HG02870 (cell line): ENCODE data around the gene UBASH3A.

Experiments used
- ATAC-seq: cut with Tn5 transposase; IDR thresholded peaks from one replicate; pipeline ENCODE4 v1.9.1; 2021; ENCODE audit warnings: mild to moderate bottlenecking, moderate library complexity; ENCODE audit not compliant: unreplicated experiment

The UBASH3A gene

DNA sequence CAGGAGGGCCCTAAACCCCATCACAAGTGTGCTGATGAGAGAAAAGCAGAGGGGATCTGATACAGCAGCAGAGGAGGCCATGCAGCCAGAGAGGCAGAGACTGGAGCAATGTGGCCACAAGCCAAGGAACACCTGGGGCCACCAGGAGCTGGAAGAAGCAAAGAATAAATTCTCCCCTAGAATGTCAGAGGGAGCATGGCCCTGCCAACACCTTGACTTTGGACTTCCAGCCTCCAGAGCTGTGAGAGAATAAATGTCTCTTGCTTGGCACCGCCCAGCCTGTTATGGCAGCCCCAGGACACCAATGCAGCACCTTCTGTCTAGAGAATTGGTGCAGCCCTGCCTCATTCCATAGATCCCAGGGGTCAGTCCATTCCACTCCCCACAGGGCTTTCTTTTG lies 25.3 kb downstream of the UBASH3A start:
- no peak for ATAC-seq

GRCh38 chr21:42429856-42430255 lies 26.2 kb downstream of the UBASH3A start:
- ATAC-seq, result no peak

GRCh38 chr21:42430521-42430920 lies 26.8 kb downstream of the UBASH3A start:
- ATAC-seq, result no peak

GRCh38 chr21:42431196-42431595 lies 27.5 kb downstream of the UBASH3A start:
- no peak for ATAC-seq

DNA sequence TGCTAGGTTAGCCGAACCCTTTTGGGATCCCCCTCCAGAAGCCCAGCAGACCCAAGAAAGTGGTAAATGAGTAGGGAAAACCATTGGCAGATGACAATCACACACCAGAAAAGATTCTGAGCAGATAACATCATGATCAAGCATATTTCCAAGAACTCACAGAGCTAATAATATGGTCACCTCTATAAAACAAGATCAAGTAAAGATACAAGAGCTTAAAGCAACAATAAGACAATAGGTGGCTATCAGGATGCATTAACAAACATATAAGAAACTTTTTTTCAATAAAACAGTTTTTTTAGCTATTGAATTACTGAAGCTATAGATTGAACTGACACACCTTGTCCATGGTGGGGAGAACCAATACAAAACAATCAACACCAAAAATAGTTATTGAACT lies 29.0 kb downstream of the UBASH3A start:
- ATAC-seq, result no peak

- no peak for ATAC-seq
Measured at GRCh38 chr21:42433946-42434551, 30.3 kb downstream of the UBASH3A start.

DNA sequence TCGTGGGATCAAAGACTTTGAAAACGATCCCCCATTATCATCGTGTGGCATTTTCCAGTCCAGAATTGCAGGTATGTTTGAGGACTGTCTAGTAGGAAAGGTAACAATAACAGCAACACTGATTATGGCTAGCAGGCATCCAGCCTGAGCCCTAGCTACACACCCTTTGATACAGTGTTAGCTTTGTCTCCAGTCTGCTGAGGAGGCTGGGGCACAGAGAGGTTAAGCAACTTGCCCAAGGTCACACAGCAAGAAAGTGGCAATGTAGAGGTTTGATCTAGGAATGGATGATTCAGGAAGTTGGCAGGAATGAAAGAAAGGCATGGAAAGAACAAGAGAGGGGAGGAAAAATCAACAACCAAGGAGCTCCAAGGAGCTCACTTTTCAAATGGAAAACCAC lies 31.2 kb downstream of the UBASH3A start:
- no peak for ATAC-seq

DNA sequence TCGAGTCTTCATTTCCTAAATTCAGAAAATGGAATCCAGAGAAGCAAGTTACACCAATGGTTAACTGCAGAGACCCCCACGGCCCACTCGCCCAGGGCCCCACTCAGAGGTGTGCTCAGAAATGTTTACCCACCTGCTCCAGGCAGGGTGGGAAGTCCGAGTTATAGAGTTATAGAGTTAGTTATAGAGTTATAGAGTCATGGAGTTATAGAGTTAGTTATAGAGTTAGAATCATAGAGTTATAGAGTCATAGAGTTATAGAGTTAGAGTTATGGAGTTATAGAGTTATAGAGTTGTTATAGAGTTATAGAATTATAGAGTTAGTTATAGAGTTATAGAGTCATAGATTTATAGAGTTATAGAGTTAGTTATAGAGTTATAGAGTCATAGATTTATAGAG lies 31.7 kb downstream of the UBASH3A start:
- ATAC-seq, result no peak

DNA sequence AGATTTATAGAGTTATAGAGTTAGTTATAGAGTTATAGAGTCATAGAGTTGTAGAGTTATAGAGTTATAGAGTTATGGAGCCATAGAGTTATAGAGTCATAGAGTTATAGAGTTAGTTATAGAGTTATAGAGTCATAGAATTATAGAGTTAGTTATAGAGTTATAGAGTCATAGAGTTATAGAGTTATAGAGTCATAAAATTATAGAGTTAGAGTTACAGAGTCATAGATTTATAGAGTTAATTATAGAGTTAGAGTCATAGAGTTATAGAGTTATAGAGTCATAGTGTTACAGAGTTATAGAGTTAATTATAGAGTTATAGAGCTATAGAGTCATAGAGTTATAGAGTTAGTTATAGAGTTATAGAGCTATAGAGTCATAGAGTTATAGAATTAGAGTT lies 32.1 kb downstream of the UBASH3A start:
- no peak for ATAC-seq

GRCh38 chr21:42436914-42437313 lies 33.2 kb downstream of the UBASH3A start:
- ATAC-seq, result no peak

GRCh38 chr21:42437786-42438185 lies 34.1 kb downstream of the UBASH3A start:
- ATAC-seq, result no peak

- no peak for ATAC-seq
Measured at GRCh38 chr21:42438316-42439205, 34.9 kb downstream of the UBASH3A start.

GRCh38 chr21:42439284-42440186 lies 35.8 kb downstream of the UBASH3A start:
- ATAC-seq, result no peak

- ATAC-seq, result peak; percentile 75
Measured at GRCh38 chr21:42440187-42440792, 36.6 kb downstream of the UBASH3A start.

DNA sequence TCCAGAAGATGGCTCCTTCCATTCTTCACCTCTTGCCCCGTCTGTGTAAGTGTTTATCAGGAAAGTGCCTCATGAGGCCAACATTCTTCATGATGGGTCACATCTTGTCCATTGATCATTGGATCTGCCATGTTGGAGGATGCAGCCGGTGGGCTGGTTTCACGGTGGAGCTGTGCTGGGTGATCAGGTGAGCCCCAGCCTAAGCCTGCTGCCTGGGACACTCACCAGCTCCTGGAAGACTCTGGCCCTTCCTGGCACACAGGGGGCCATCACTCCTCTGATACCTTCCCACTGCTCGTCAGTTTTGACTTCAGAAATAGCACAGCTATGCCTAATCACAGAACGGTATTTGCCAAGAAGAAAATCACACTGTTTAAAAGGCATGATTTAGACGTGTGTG lies 38.3 kb downstream of the UBASH3A start:
- no peak for ATAC-seq

- no peak for ATAC-seq
Measured at GRCh38 chr21:42443181-42443785, 39.6 kb downstream of the UBASH3A start.

DNA sequence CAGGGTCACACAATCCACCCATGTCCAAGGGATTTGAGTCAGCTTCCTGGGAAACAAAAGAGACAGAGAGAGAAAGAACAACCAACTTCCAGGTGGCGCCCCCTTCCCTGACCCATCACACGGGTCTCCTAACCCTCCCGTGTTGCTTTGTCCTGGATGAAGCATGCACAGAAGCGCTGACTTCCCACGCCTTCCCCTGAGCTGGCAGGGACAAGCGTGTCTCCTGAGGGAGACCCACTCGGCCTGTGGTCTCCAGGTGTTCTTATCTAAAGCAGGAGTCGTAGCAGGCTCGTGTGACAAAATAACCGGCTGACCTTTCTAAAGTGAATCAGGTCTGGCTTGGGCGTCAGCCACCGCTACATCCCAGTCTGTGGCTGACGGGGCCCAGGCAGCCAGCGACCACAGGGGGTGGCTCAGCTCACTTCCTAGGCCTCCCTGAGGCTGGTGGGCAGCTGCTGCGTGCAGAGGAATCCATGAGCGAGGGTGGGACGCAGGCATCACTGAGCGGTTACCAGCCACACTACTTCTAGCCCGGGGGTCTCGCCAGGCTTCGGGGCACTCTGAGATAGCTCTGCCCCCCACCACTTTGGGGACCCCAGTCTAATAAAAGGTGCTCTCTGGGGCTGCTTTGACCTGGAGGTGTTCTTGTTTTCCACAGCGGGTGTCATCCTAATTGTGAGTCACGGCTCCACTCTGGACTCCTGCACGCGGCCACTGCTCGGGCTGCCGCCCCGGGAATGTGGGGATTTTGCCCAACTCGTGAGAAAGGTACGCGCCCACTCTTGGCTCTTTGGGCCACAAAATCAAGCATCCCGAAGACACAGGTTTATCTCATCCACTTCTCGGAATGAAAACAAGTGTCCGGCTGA lies 40.4 kb downstream of the UBASH3A start:
- ATAC-seq, result no peak

DNA sequence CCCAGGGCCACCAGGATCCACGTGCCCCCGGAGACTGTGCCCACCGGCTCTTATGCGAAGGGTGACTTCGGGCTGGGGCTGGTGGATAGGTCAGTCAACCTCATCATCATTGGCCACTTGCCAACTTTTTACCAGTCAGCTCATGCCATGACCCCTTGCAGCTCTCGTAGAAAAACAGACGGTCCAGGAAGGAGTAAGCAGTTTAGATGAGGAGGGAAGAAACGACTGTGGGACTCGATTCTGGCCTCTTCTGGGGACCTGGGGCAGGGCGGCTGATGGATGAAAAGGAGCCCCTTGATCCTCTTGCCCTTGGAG lies 41.0 kb downstream of the UBASH3A start:
- no peak for ATAC-seq

DNA sequence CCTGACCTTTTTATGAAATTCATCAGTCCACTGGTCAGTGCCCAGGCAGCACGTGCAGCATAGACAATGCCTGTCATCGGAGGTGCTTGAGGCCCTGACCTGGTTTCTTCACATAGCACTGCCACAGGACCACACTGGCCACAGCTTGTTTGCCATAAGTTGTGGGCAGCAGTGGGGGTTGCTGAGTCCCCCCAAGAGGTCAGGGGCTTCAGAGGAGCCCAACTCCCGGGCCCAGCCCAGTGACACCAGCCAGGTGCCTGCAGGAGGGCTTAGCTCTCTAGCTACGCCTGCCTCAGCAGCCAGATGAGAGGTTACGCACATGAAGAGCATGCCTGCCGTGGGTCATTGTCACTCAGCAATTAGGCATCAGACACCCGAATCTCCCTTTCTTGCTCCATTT lies 41.6 kb downstream of the UBASH3A start:
- no peak for ATAC-seq

GRCh38 chr21:42446531-42446930 lies 42.8 kb downstream of the UBASH3A start:
- no peak for ATAC-seq
